Measurements from ENCODE around the gene ZNF609. TPM values are rescaled to one million over a fixed set of nuclear protein-coding genes. Genes with fewer than 3 reads are reported as not detected.

Gene ZNF609
- polyA plus RNA-seq, 3 donors, result 1.3 to 13.2 (median 1.7) TPM

DNA sequence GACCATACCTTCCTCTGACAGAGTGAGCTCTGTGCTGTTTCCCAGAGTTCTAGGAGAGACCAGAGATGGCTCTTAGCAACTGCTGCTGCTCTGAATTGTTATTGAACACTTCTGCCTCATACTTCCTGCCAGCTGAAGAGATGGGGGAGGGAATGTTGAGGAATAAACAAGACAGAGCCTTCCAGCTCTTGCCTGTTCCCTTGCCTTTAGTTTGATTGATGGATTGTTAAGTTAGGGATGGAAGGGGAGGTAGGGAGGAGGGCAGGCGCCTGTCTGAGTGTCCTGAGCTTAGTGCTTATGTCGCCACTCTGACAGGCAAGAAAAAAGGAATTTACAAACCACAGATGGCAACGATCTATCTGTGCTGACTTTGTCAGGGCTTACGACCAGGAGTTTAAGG, 42.8 kb downstream of the ZNF609 start:
- H3K27me3 Mint-ChIP-seq (ENCODE audit: low read depth in 3 of 3), result no peaks in the 10 kb centered on the region
- H3K4me2 ChIP-seq (replicated peaks; ENCODE audit: extremely low read depth, low read length, poor library complexity, severe bottlenecking), result peak overlapping the region; percentile 19
- WGBS (ENCODE audit: insufficient coverage), result no CpG with 5 or more reads among the region's 4 CpGs
- no peaks in the 10 kb centered on the region for H3K9me3 Mint-ChIP-seq
- peaks cover 44 to 51% of the 10 kb centered on the region in 2 donors for H3K36me3 Mint-ChIP-seq
- no peaks in the 10 kb centered on the region for H3K9me3 ChIP-seq (replicated peaks in 1 of 2; ENCODE audit: control insufficient read depth in 1 of 2, insufficient read depth in 1 of 2, low read length in 2 of 2)
- H3K4me1 Mint-ChIP-seq, result peaks cover 50% of the 10 kb centered on the region
- H2AFZ ChIP-seq (ENCODE audit: insufficient read depth, low read depth, low read length, poor library complexity, severe bottlenecking), result no peak overlapping the region
- peaks cover 87% of the 10 kb centered on the region for H4K20me1 ChIP-seq (ENCODE audit: insufficient read depth, low read length)
- peaks cover 68% of the 10 kb centered on the region for H3K79me2 ChIP-seq (ENCODE audit: insufficient read depth, low read length)
- TF ChIP-seq, protein P1, sequence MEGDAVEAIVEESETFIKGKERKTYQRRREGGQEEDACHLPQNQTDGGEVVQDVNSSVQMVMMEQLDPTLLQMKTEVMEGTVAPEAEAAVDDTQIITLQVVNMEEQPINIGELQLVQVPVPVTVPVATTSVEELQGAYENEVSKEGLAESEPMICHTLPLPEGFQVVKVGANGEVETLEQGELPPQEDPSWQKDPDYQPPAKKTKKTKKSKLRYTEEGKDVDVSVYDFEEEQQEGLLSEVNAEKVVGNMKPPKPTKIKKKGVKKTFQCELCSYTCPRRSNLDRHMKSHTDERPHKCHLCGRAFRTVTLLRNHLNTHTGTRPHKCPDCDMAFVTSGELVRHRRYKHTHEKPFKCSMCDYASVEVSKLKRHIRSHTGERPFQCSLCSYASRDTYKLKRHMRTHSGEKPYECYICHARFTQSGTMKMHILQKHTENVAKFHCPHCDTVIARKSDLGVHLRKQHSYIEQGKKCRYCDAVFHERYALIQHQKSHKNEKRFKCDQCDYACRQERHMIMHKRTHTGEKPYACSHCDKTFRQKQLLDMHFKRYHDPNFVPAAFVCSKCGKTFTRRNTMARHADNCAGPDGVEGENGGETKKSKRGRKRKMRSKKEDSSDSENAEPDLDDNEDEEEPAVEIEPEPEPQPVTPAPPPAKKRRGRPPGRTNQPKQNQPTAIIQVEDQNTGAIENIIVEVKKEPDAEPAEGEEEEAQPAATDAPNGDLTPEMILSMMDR (IDR thresholded peaks at IDR 0.05), result no peak
- H3K4me3 Mint-ChIP-seq, result peak overlapping the region in 1 of 2 donors; percentile 39
- H3K27me3 ChIP-seq (ENCODE audit: control insufficient read depth in 2 of 2, insufficient read depth in 2 of 2, low read length in 2 of 2), result no peaks in the 10 kb centered on the region
- no peak overlapping the region for H3K9ac ChIP-seq (ENCODE audit: insufficient read depth, low read length, poor library complexity, severe bottlenecking)
- peaks cover 36 to 38% of the 10 kb centered on the region in 2 donors for H3K4me1 ChIP-seq (ENCODE audit: control insufficient read depth in 1 of 2, insufficient read depth in 2 of 2, low read length in 2 of 2)
- H3K4me3 ChIP-seq (replicated peaks in 1 of 3; ENCODE audit: low read depth in 2 of 3, low read length in 3 of 3), result peak overlapping the region in 1 of 3 experiments; percentile 13
- H3K27ac Mint-ChIP-seq, result peak overlapping the region; percentile 44 to 89 (median 85)
- no peak for DNase-seq
- intact Hi-C loops (cut with micrococcal nuclease), result no loop called here
- H3K27ac ChIP-seq (ENCODE audit: low read depth in 1 of 2, low read length in 2 of 2), result peak overlapping the region; percentile 30 to 74
- H3K36me3 ChIP-seq (replicated peaks in 1 of 2; ENCODE audit: control insufficient read depth in 1 of 2, insufficient read depth in 2 of 2, low read length in 2 of 2), result peaks cover 37 to 59% of the 10 kb centered on the region in 2 donors

- Mint-ChIP-seq H3K27me3 (ENCODE audit: low read depth in 3 of 3) (no peaks in the 10 kb centered on the region), H3K4me1 (peaks cover 50% of the 10 kb centered on the region), H3K4me3 (peak overlapping the region in 1 of 2 donors; percentile 19), H3K27ac (peak overlapping the region in 5 of 7 donors; percentile 1 to 89 (median 62)), H3K36me3 (peaks cover 45 to 51% of the 10 kb centered on the region in 2 donors), H3K9me3 (no peaks in the 10 kb centered on the region)
- Histone ChIP-seq H3K9me3 (replicated peaks in 1 of 2; ENCODE audit: control insufficient read depth in 1 of 2, insufficient read depth in 1 of 2, low read length in 2 of 2) (no peaks in the 10 kb centered on the region), H3K4me2 (replicated peaks; ENCODE audit: extremely low read depth, low read length, poor library complexity, severe bottlenecking) (peak overlapping the region; percentile 19), H3K4me1 (ENCODE audit: control insufficient read depth in 1 of 2, insufficient read depth in 2 of 2, low read length in 2 of 2) (peaks cover 36 to 38% of the 10 kb centered on the region in 2 donors), H4K20me1 (ENCODE audit: insufficient read depth, low read length) (peaks cover 87% of the 10 kb centered on the region), H3K9ac (ENCODE audit: insufficient read depth, low read length, poor library complexity, severe bottlenecking) (no peak overlapping the region), H3K27ac (ENCODE audit: low read depth in 1 of 2, low read length in 2 of 2) (peak overlapping the region in 1 of 2 donors; percentile 74), H2AFZ (ENCODE audit: insufficient read depth, low read depth, low read length, poor library complexity, severe bottlenecking) (no peak overlapping the region), H3K36me3 (replicated peaks in 1 of 2; ENCODE audit: control insufficient read depth in 1 of 2, insufficient read depth in 2 of 2, low read length in 2 of 2) (peaks cover 36 to 55% of the 10 kb centered on the region in 2 donors), H3K4me3 (replicated peaks in 1 of 3; ENCODE audit: low read depth in 2 of 3, low read length in 3 of 3) (peak overlapping the region in 1 of 3 experiments; percentile 13), H3K79me2 (ENCODE audit: insufficient read depth, low read length) (peaks cover 69% of the 10 kb centered on the region), H3K27me3 (ENCODE audit: control insufficient read depth in 2 of 2, insufficient read depth in 2 of 2, low read length in 2 of 2) (no peaks in the 10 kb centered on the region)
- TF ChIP-seq, protein P1 (IDR thresholded peaks at IDR 0.05), result no peak
- WGBS (ENCODE audit: insufficient coverage), result no CpG with 5 or more reads among the region's 1 CpG
- DNase-seq, result no peak
- intact Hi-C loops (cut with micrococcal nuclease), result no loop called here
Measured at GRCh38 chr15:64503640-64504039, 43.3 kb downstream of the ZNF609 start.

Data from CD14-positive monocyte (primary cell).